CD1c-positive myeloid dendritic cell (primary cell): ENCODE results near the gene UFL1.

Experiments used
- DNase-seq: peaks from one replicate; pipeline ENCODE4 v3.0.0-alpha.2; 2016; ENCODE audit errors: extremely low spot score

The UFL1 gene

GRCh38 chr6:96575359-96575758 lies 53.8 kb downstream of the UFL1 start:
- no peak for DNase-seq

- no peak for DNase-seq
Observed at GRCh38 chr6:96576221-96576620, 54.6 kb downstream of the UFL1 start.

- DNase-seq, result no peak
Observed at GRCh38 chr6:96582021-96582420, 60.4 kb downstream of the UFL1 start.

- no peak for DNase-seq
Observed at GRCh38 chr6:96582436-96582835, 60.8 kb downstream of the UFL1 start.

- no peak for DNase-seq
Observed at GRCh38 chr6:96604420-96604819, 82.8 kb downstream of the UFL1 start.
